ENCODE results near the gene AQP3.
"Not testable (repeated sequence)": the region's sequence is repeated elsewhere in the genome, so short reads cannot be mapped to it uniquely, and the experiment has no call there.

AQP3 gene

GRCh38 chr9:33465096-33465495 is 17.7 kb upstream of the AQP3 start:
- no peak for DNase-seq (ENCODE audit: low read depth)

GRCh38 chr9:33464045-33464636 is 16.7 kb upstream of the AQP3 start:
- DNase-seq (ENCODE audit: low read depth) = no peak

GRCh38 chr9:33463151-33463550 is 15.8 kb upstream of the AQP3 start:
- DNase-seq (ENCODE audit: low read depth) = no peak

GRCh38 chr9:33461492-33461891 is 14.1 kb upstream of the AQP3 start:
- no peak for DNase-seq (ENCODE audit: low read depth)

GRCh38 chr9:33460854-33461253 is 13.5 kb upstream of the AQP3 start:
- DNase-seq (ENCODE audit: low read depth) = no peak

- DNase-seq (ENCODE audit: low read depth) = no peak
Observed at GRCh38 chr9:33459115-33459514, 11.7 kb upstream of the AQP3 start.

- peak; percentile 53 for DNase-seq (ENCODE audit: low read depth)
Observed at GRCh38 chr9:33458444-33458843, 11.1 kb upstream of the AQP3 start.

GRCh38 chr9:33455945-33456344 is 8.6 kb upstream of the AQP3 start:
- DNase-seq (ENCODE audit: low read depth) = no peak

- DNase-seq (ENCODE audit: low read depth) = not testable (repeated sequence)
Observed at GRCh38 chr9:33455456-33455855, 8.1 kb upstream of the AQP3 start.

- DNase-seq (ENCODE audit: low read depth) = not testable (repeated sequence)
Observed at GRCh38 chr9:33454661-33455026, 7.3 kb upstream of the AQP3 start.

GRCh38 chr9:33453999-33454660 is 6.7 kb upstream of the AQP3 start:
- no peak for DNase-seq (ENCODE audit: low read depth)

GRCh38 chr9:33453286-33453860 is 6.0 kb upstream of the AQP3 start:
- no peak for DNase-seq (ENCODE audit: low read depth)

- DNase-seq (ENCODE audit: low read depth) = peak; percentile 71
Observed at GRCh38 chr9:33452828-33453271, 5.5 kb upstream of the AQP3 start.

GRCh38 chr9:33450621-33451146 is 3.3 kb upstream of the AQP3 start:
- DNase-seq (ENCODE audit: low read depth) = no peak

- no peak for DNase-seq (ENCODE audit: low read depth)
Observed at GRCh38 chr9:33449715-33450114, 2.3 kb upstream of the AQP3 start.

GRCh38 chr9:33447799-33448553 is 583 bp upstream of the AQP3 start:
- no peak for DNase-seq (ENCODE audit: low read depth)

- DNase-seq (ENCODE audit: low read depth) = no peak
Observed at GRCh38 chr9:33446240-33446945, 1.0 kb downstream of the AQP3 start.

GRCh38 chr9:33445389-33446239 is 1.8 kb downstream of the AQP3 start:
- no peak for DNase-seq (ENCODE audit: low read depth)

- DNase-seq (ENCODE audit: low read depth) = no peak
Observed at GRCh38 chr9:33443464-33444154, 3.8 kb downstream of the AQP3 start.

GRCh38 chr9:33443047-33443446 is 4.3 kb downstream of the AQP3 start:
- DNase-seq (ENCODE audit: low read depth) = peak; percentile 47
